HEK293 (cell line): ENCODE measurements around the gene DDX23.

Experiments
- CTCF ChIA-PET: fragments of 350-600 bp; formaldehyde crosslinking; extraction: SDS; loops from one replicate; lab custom pipeline; 2021; ENCODE audit warnings: antibody characterized with exemption; lab: Yijun Ruan, JAX
- POLR2A ChIA-PET: fragments of 300-600 bp; formaldehyde crosslinking; extraction: SDS; loops from one replicate; lab custom pipeline; 2020; ENCODE audit warnings: antibody characterized with exemption, inconsistent platforms; lab: Yijun Ruan, JAX
- H3K27ac ChIP-seq: fragments of 200-500 bp; sonication (Bioruptor generic); 2 replicates; pipeline ENCODE4 v1.5.1; 2014; ENCODE audit warnings: low read depth, low read length, control low read depth, inconsistent platforms; ENCODE audit errors: extremely low read depth
- H3K36me3 ChIP-seq, 2 experiments: fragments of 200-500 bp in 1 of 2; sonication (Bioruptor generic) in 1 of 2; 1 replicate in 1 of 2; 2 replicates in 1 of 2; pipeline ENCODE4 v1.5.1; 2014 to 2017; ENCODE audit warnings: inconsistent platforms in 2 of 2, low read length in 2 of 2; ENCODE audit not compliant: control insufficient read depth in 2 of 2, insufficient read depth in 1 of 2
- H3K4me1 ChIP-seq: fragments of 200-500 bp; sonication (Bioruptor generic); 2 replicates; pipeline ENCODE4 v1.5.1; 2014; ENCODE audit warnings: mild to moderate bottlenecking, low read length, inconsistent platforms; ENCODE audit not compliant: control insufficient read depth, insufficient read depth
- H3K4me3 ChIP-seq: 2 replicates; pipeline ENCODE4 v1.5.1; 2011; ENCODE audit warnings: low read depth, mild to moderate bottlenecking, control low read depth, low read length, moderate library complexity
- H3K9me3 ChIP-seq: fragments of 200-500 bp; sonication (Bioruptor generic); 2 replicates; pipeline ENCODE4 v1.5.1; 2014; ENCODE audit warnings: low read depth, low read length, inconsistent platforms; ENCODE audit not compliant: control insufficient read depth, insufficient read depth
- BCL11B ChIP-seq: fragments of 450-650 bp; formaldehyde crosslinking; IDR thresholded peaks from 2 replicates; pipeline ENCODE4 v1.5.1; 2016; ENCODE audit warnings: low read depth, missing biosample characterization, missing genetic modification characterization
- GLIS2 ChIP-seq: fragments of 450-650 bp; formaldehyde crosslinking; IDR thresholded peaks from 2 replicates; pipeline ENCODE4 v1.5.1; 2016; ENCODE audit warnings: missing biosample characterization, missing genetic modification characterization
- HOXA7 ChIP-seq: sonication (generic); formaldehyde crosslinking; IDR thresholded peaks from 2 replicates; pipeline ENCODE4 v1.8.1; 2022; ENCODE audit warnings: missing genetic modification reagents, borderline replicate concordance
- HOXD13 ChIP-seq: sonication (generic); formaldehyde crosslinking; IDR thresholded peaks from 2 replicates; pipeline ENCODE4 v1.8.0; 2022; ENCODE audit warnings: missing genetic modification reagents, borderline replicate concordance
- KLF1 ChIP-seq: fragments of 450-650 bp; formaldehyde crosslinking; IDR thresholded peaks from 2 replicates; pipeline ENCODE4 v1.5.1; 2016; ENCODE audit warnings: missing biosample characterization, missing genetic modification characterization
- KLF9 ChIP-seq: fragments of 450-650 bp; formaldehyde crosslinking; IDR thresholded peaks from 2 replicates; pipeline ENCODE4 v1.5.1; 2016; ENCODE audit warnings: missing biosample characterization, missing genetic modification characterization, low read depth
- MYNN ChIP-seq: fragments of 450-650 bp; formaldehyde crosslinking; IDR thresholded peaks from 2 replicates; pipeline ENCODE4 v1.5.1; 2016; ENCODE audit warnings: missing biosample characterization, missing genetic modification characterization, borderline replicate concordance
- OVOL3 ChIP-seq: fragments of 450-650 bp; formaldehyde crosslinking; IDR thresholded peaks from 2 replicates; pipeline ENCODE4 v1.5.1; 2016; ENCODE audit warnings: missing biosample characterization, missing genetic modification characterization
- REPIN1 ChIP-seq: fragments of 450-650 bp; formaldehyde crosslinking; IDR thresholded peaks from 2 replicates; pipeline ENCODE4 v1.5.1; 2017; ENCODE audit warnings: missing biosample characterization, missing genetic modification characterization, low read depth
- YY2 ChIP-seq: fragments of 450-650 bp; formaldehyde crosslinking; IDR thresholded peaks from 2 replicates; pipeline ENCODE4 v1.5.1; 2016; ENCODE audit warnings: missing biosample characterization, missing genetic modification characterization
- ZBTB17 ChIP-seq: fragments of 450-650 bp; formaldehyde crosslinking; IDR thresholded peaks from 2 replicates; pipeline ENCODE4 v1.5.1; 2016; ENCODE audit warnings: missing biosample characterization, missing genetic modification characterization
- ZNF112 ChIP-seq: fragments of 450-650 bp; formaldehyde crosslinking; IDR thresholded peaks from 2 replicates; pipeline ENCODE4 v1.5.0; 2017; ENCODE audit warnings: missing biosample characterization, missing genetic modification characterization
- ZNF146 ChIP-seq: fragments of 450-650 bp; formaldehyde crosslinking; IDR thresholded peaks from 2 replicates; pipeline ENCODE4 v1.5.1; 2016; ENCODE audit warnings: missing biosample characterization, missing genetic modification characterization
- ZNF16 ChIP-seq: fragments of 450-650 bp; formaldehyde crosslinking; IDR thresholded peaks from 2 replicates; pipeline ENCODE4 v1.5.1; 2016; ENCODE audit warnings: low read depth, missing biosample characterization, missing genetic modification characterization
- ZNF19 ChIP-seq: fragments of 450-650 bp; formaldehyde crosslinking; IDR thresholded peaks from 2 replicates; pipeline ENCODE4; 2016; ENCODE audit warnings: missing biosample characterization, missing genetic modification characterization, low read depth
- ZNF211 ChIP-seq: fragments of 450-650 bp; formaldehyde crosslinking; IDR thresholded peaks from 2 replicates; pipeline ENCODE4 v1.5.1; 2016; ENCODE audit warnings: low read depth, missing biosample characterization, missing genetic modification characterization
- ZNF24 ChIP-seq: fragments of 450-650 bp; formaldehyde crosslinking; IDR thresholded peaks from 2 replicates; pipeline ENCODE4 v1.5.1; 2016; ENCODE audit warnings: missing biosample characterization, missing genetic modification characterization
- ZNF266 ChIP-seq: fragments of 450-650 bp; formaldehyde crosslinking; IDR thresholded peaks from 2 replicates; pipeline ENCODE4 v1.5.1; 2016; ENCODE audit warnings: missing biosample characterization, missing genetic modification characterization, low read depth
- ZNF354C ChIP-seq: fragments of 450-650 bp; formaldehyde crosslinking; IDR thresholded peaks from 2 replicates; pipeline ENCODE4 v1.5.1; 2016; ENCODE audit warnings: missing biosample characterization, missing genetic modification characterization, low read depth, borderline replicate concordance
- ZNF501 ChIP-seq: fragments of 450-650 bp; formaldehyde crosslinking; IDR thresholded peaks from 2 replicates; pipeline ENCODE4 v1.5.1; 2016; ENCODE audit warnings: missing biosample characterization, missing genetic modification characterization
- ZNF571 ChIP-seq: fragments of 450-650 bp; formaldehyde crosslinking; IDR thresholded peaks from 2 replicates; pipeline ENCODE4 v1.5.0; 2017; ENCODE audit warnings: missing biosample characterization, missing genetic modification characterization
- ZNF610 ChIP-seq: fragments of 450-650 bp; formaldehyde crosslinking; IDR thresholded peaks from 2 replicates; pipeline ENCODE4 v1.5.1; 2016; ENCODE audit warnings: missing biosample characterization, missing genetic modification characterization, borderline replicate concordance
- ZNF658 ChIP-seq: fragments of 450-650 bp; formaldehyde crosslinking; IDR thresholded peaks from 2 replicates; pipeline ENCODE4; 2016; ENCODE audit warnings: missing biosample characterization, missing genetic modification characterization
- ZNF747 ChIP-seq: fragments of 450-650 bp; formaldehyde crosslinking; IDR thresholded peaks from 2 replicates; pipeline ENCODE4 v1.5.1; 2016; ENCODE audit warnings: missing biosample characterization, missing genetic modification characterization
- TF ChIP-seq, protein P1 (sequence below): fragments of 450-650 bp; IDR thresholded peaks from 2 replicates; pipeline ENCODE4 v1.5.1; 2018; ENCODE audit warnings: missing biosample characterization, missing genetic modification characterization
- TF ChIP-seq, protein P2 (sequence below): fragments of 450-650 bp; formaldehyde crosslinking; IDR thresholded peaks from 2 replicates; pipeline ENCODE4 v1.5.1; 2016; ENCODE audit warnings: missing biosample characterization, missing genetic modification characterization
- TF ChIP-seq, protein P3 (sequence below): fragments of 450-650 bp; formaldehyde crosslinking; IDR thresholded peaks from 2 replicates; pipeline ENCODE4 v1.5.1; 2017; ENCODE audit warnings: missing biosample characterization, mild to moderate bottlenecking, missing genetic modification characterization, moderate library complexity
- TF ChIP-seq, protein P4 (sequence below): fragments of 450-650 bp; formaldehyde crosslinking; IDR thresholded peaks from 2 replicates; pipeline ENCODE4 v1.5.1; 2017; ENCODE audit warnings: missing biosample characterization, missing genetic modification characterization
- TF ChIP-seq, protein P5 (sequence below): fragments of 450-650 bp; formaldehyde crosslinking; IDR thresholded peaks from 2 replicates; pipeline ENCODE4 v1.5.1; 2016; ENCODE audit warnings: missing biosample characterization, missing genetic modification characterization

Gene DDX23

DNA sequence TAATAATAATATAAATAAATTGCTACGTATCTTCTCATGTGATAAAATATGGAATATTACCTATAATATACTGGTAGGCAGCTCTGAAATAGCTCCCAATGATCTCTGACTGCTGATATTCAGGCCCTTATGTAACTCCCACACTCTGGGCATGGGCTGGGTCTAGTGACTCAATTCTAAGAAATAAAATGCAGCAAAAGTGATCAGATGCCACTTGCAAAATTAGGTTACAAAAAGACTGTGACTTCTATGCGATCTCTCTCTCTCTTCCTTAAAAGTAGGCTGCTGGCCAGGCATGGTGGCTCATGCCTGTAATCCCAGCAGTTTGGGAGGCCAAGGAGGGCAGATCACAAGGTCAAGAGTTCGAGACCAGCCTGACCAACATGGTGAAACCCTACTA is 44.0 kb downstream of the DDX23 start (continued):
- TF ChIP-seq ZNF19 (no peak), ZNF211 (no peak), REPIN1 (tag by site-specific recombination) (no peak), KLF9 (no peak), ZNF571 (tag by site-specific recombination) (no peak)

DNA sequence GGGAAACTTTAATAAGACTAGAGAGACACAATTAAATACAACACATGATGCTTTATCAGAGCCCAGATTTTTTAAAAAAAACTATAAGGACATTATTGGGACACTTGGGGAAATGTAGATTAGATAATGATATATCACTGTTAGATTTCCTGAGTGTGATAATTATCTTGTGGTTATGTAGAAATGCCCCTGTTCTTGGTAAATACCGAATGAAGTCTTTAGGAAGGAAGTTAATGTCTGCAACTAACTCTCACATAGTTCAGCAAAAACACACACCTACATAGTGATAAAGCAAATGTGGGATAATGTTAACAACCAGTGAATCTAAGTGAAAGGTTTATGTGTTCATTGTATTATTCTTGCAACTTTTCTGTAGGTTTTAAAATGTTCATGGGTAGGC is 48.3 kb downstream of the DDX23 start:
- ChIA-PET CTCF (interaction anchor here (2.6 kb wide), 1 partner anchor 11 kb away, joined by 16 read pairs; no protein-coding TSS in a partner anchor), POLR2A (no interaction called here)
- Histone ChIP-seq H3K4me1 (no peaks in the 10 kb centered on the region), H3K27ac (no peak overlapping the region), H3K4me3 (no peak overlapping the region), H3K9me3 (no peaks in the 10 kb centered on the region), H3K36me3 (no peaks in the 10 kb centered on the region)
- no peak for TF ChIP-seq ZNF501
- TF ChIP-seq, protein P1, sequence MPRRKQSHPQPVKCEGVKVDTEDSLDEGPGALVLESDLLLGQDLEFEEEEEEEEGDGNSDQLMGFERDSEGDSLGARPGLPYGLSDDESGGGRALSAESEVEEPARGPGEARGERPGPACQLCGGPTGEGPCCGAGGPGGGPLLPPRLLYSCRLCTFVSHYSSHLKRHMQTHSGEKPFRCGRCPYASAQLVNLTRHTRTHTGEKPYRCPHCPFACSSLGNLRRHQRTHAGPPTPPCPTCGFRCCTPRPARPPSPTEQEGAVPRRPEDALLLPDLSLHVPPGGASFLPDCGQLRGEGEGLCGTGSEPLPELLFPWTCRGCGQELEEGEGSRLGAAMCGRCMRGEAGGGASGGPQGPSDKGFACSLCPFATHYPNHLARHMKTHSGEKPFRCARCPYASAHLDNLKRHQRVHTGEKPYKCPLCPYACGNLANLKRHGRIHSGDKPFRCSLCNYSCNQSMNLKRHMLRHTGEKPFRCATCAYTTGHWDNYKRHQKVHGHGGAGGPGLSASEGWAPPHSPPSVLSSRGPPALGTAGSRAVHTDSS (tag by site-specific recombination), result no peak
- no peak for TF ChIP-seq HOXA7
- TF ChIP-seq, protein P2, sequence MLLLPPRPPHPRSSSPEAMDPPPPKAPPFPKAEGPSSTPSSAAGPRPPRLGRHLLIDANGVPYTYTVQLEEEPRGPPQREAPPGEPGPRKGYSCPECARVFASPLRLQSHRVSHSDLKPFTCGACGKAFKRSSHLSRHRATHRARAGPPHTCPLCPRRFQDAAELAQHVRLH (tag by site-specific recombination), result no peak
- TF ChIP-seq, protein P3, sequence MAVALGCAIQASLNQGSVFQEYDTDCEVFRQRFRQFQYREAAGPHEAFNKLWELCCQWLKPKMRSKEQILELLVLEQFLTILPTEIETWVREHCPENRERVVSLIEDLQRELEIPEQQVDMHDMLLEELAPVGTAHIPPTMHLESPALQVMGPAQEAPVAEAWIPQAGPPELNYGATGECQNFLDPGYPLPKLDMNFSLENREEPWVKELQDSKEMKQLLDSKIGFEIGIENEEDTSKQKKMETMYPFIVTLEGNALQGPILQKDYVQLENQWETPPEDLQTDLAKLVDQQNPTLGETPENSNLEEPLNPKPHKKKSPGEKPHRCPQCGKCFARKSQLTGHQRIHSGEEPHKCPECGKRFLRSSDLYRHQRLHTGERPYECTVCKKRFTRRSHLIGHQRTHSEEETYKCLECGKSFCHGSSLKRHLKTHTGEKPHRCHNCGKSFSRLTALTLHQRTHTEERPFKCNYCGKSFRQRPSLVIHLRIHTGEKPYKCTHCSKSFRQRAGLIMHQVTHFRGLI (tag by site-specific recombination), result no peak
- no peak for TF ChIP-seq ZNF24 (tag by site-specific recombination)
- TF ChIP-seq ZNF112, result no peak
- TF ChIP-seq OVOL3, result no peak

DNA sequence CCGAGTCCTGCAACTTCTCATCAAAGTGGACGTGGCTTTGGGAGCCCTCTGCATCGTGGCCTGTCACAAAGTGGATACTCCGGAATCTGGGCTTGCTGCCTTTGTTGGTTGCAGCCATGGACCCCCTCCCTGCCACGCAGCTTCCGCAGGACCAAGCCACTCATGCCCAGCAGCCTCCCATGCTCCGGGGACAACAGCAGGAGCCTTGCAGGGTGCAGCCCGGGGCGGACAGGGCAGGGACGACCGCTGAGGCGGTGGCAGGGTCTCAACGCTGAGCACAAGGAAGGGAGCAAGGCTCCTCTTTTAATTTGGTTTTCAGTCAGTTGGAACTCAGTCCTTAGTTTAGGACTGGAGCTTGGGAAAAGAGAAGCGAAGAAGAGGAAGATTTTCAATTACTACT is 51.0 kb downstream of the DDX23 start:
- Histone ChIP-seq H3K4me1 (no peaks in the 10 kb centered on the region), H3K27ac (no peak overlapping the region), H3K4me3 (no peak overlapping the region), H3K36me3 (no peaks in the 10 kb centered on the region), H3K9me3 (no peaks in the 10 kb centered on the region)
- ChIA-PET POLR2A (interaction anchor here (0.7 kb wide), 1 partner anchor 12 kb away, joined by 5 read pairs; no protein-coding TSS in a partner anchor), CTCF (interaction anchor here (0.7 to 1.7 kb wide), 3 partner anchors 11 to 14 kb away, joined by 3 to 10 read pairs (median 5); no protein-coding TSS in a partner anchor)
- TF ChIP-seq, protein P4, sequence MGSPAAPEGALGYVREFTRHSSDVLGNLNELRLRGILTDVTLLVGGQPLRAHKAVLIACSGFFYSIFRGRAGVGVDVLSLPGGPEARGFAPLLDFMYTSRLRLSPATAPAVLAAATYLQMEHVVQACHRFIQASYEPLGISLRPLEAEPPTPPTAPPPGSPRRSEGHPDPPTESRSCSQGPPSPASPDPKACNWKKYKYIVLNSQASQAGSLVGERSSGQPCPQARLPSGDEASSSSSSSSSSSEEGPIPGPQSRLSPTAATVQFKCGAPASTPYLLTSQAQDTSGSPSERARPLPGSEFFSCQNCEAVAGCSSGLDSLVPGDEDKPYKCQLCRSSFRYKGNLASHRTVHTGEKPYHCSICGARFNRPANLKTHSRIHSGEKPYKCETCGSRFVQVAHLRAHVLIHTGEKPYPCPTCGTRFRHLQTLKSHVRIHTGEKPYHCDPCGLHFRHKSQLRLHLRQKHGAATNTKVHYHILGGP (tag by site-specific recombination), result no peak
- TF ChIP-seq ZNF112 (no peak), ZNF16 (no peak), GLIS2 (tag by site-specific recombination) (no peak), ZNF266 (tag by site-specific recombination) (no peak), YY2 (no peak), ZNF658 (tag by site-specific recombination) (no peak), BCL11B (tag by site-specific recombination) (no peak), KLF1 (tag by site-specific recombination) (no peak), ZNF610 (tag by site-specific recombination) (no peak), ZNF211 (no peak), ZNF354C (tag by site-specific recombination) (no peak), MYNN (tag by site-specific recombination) (no peak), ZNF747 (tag by site-specific recombination) (no peak), ZNF146 (tag by site-specific recombination) (no peak), ZBTB17 (tag by site-specific recombination) (no peak), HOXD13 (CRISPR knock-in tag) (no peak)
- TF ChIP-seq, protein P5, sequence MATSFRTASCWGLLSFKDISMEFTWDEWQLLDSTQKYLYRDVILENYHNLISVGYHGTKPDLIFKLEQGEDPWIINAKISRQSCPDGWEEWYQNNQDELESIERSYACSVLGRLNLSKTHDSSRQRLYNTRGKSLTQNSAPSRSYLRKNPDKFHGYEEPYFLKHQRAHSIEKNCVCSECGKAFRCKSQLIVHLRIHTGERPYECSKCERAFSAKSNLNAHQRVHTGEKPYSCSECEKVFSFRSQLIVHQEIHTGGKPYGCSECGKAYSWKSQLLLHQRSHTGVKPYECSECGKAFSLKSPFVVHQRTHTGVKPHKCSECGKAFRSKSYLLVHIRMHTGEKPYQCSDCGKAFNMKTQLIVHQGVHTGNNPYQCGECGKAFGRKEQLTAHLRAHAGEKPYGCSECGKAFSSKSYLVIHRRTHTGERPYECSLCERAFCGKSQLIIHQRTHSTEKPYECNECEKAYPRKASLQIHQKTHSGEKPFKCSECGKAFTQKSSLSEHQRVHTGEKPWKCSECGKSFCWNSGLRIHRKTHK (tag by site-specific recombination), result no peak
